Panc1 (cell line): ENCODE data around the gene ALG1. TPM values are rescaled to one million over a fixed set of nuclear protein-coding genes. Genes with fewer than 3 reads are reported as not detected.

Source experiments
- ATAC-seq: fragments of 200-7000 bp; cut with Tn5 transposase; 2 replicates; pipeline ENCODE4 v1.9.1; 2020; ENCODE audit warnings: mild to moderate bottlenecking, moderate library complexity
- BruUV-seq: library from RNA; stranded (reverse); fragments of 400-500 nt; replicated peaks from 2 replicates; lab custom pipeline; 2021; lab: Mats Ljungman, UMichigan
- CTCF ChIA-PET: fragments of 300-600 bp; sonication (Branson Sonifier 250); formaldehyde crosslinking; loops from one replicate; lab custom pipeline; 2022; ENCODE audit warnings: antibody characterized with exemption; lab: Charles Lee
- POLR2A ChIA-PET: fragments of 300-600 bp; sonication (Branson Sonifier 250); formaldehyde crosslinking; loops from one replicate; lab custom pipeline; 2022; ENCODE audit warnings: antibody characterized with exemption; lab: Charles Lee
- DNase-seq: peaks from one replicate; pipeline ENCODE4 v3.0.0-alpha.2; 2010; ENCODE audit warnings: low read depth, low spot score
- H3K27ac ChIP-seq: 2 replicates; pipeline ENCODE4 v1.5.1; 2011; ENCODE audit warnings: mild to moderate bottlenecking, low read length, inconsistent platforms
- H3K27me3 ChIP-seq: fragments of 200-500 bp; sonication (Bioruptor generic); 2 replicates; pipeline ENCODE4 v1.6.0; 2014; ENCODE audit warnings: low read length, inconsistent platforms; ENCODE audit not compliant: control insufficient read depth, insufficient read depth
- H3K36me3 ChIP-seq: fragments of 200-500 bp; sonication (Bioruptor generic); 2 replicates; pipeline ENCODE4 v1.5.1; 2014; ENCODE audit warnings: inconsistent platforms, mild to moderate bottlenecking, low read length, moderate library complexity; ENCODE audit not compliant: control insufficient read depth, insufficient read depth
- H3K4me1 ChIP-seq: 2 replicates; pipeline ENCODE4 v1.5.1; 2011; ENCODE audit warnings: inconsistent platforms, mild to moderate bottlenecking, low read length, moderate library complexity; ENCODE audit not compliant: control insufficient read depth, insufficient read depth
- H3K4me3 ChIP-seq, 2 experiments: 2 replicates each; pipeline ENCODE4 v1.5.1; 2011 to 2012; ENCODE audit warnings: low read depth in 2 of 2, low read length in 2 of 2, mild to moderate bottlenecking in 2 of 2, inconsistent platforms in 1 of 2, moderate library complexity in 1 of 2
- H3K9me3 ChIP-seq: fragments of 200-500 bp; sonication (Bioruptor generic); 2 replicates; pipeline ENCODE4 v1.5.1; 2014; ENCODE audit warnings: low read depth, mild to moderate bottlenecking, inconsistent platforms, low read length, moderate library complexity; ENCODE audit not compliant: control insufficient read depth, insufficient read depth
- POLR2AphosphoS5 ChIP-seq: IDR thresholded peaks from 2 replicates; pipeline ENCODE4 v1.6.1; 2012; ENCODE audit warnings: mild to moderate bottlenecking, low read depth, low read length, moderate library complexity
- SIN3A ChIP-seq: IDR thresholded peaks from 2 replicates; pipeline ENCODE4 v1.6.1; 2012; ENCODE audit warnings: low read depth, mild to moderate bottlenecking, low read length, moderate library complexity, borderline replicate concordance; ENCODE audit not compliant: insufficient read depth
- TCF7L2 ChIP-seq: IDR thresholded peaks from 2 replicates; pipeline ENCODE4 v1.6.1; 2011; ENCODE audit warnings: mild to moderate bottlenecking, low read depth, low read length, inconsistent platforms
- in situ Hi-C: cut with HindIII; loops from 2 replicates; pipeline ENCODE4 v1.10.0; 2016; ENCODE audit warnings: low sequenced_read_pairs, low pct_unique_long_range_greater_than_20kb
- intact Hi-C: fragments of 100-400 bp; cut with micrococcal nuclease; formaldehyde crosslinking; loops from one replicate; pipeline ENCODE4 v1.10.0; 2022; ENCODE audit not compliant: unreplicated experiment
- total RNA-seq: library from RNA; stranded (reverse); gene quantifications from one replicate; pipeline ENCODE4 v1.2.1, GENCODE V29; 2021; ENCODE audit not compliant: unreplicated experiment
- TF ChIP-seq, protein P1 (sequence below), 2 experiments: IDR thresholded peaks; 2 replicates each; pipeline ENCODE4 v1.6.1; 2011 to 2012; ENCODE audit warnings: low read depth in 2 of 2, control low read depth in 1 of 2, low read length in 1 of 2, mild to moderate bottlenecking in 1 of 2, moderate library complexity in 1 of 2; ENCODE audit not compliant: insufficient read depth in 1 of 2
- TF ChIP-seq, protein P2 (sequence below): fragments of 450-650 bp; IDR thresholded peaks from 2 replicates; pipeline ENCODE4 v1.5.1; 2017; ENCODE audit warnings: mild to moderate bottlenecking

ALG1 gene
- total RNA-seq, 1 experiment from 2014 or later: 46.6 TPM

DNA sequence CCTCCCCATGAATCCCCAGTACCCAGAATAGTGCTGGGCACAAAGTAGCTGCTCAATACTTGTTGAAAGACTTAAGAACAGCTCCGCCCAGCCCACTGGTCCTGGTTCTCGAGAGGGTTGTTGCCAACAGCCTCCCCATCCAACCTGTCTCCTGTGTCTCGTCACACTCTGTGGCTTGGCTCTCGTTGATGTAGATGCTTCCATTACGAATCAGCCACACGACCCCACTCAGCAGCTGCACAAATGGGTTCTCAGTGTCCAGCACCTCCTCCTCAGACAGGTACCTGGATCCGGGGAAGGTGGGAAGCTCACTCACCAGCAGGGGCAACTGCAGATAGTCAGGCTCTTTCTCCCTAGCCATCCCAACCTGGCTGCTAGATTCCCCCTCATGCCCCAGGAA is 40.0 kb upstream of the ALG1 start:
- ChIA-PET POLR2A (no interaction called here), CTCF (no interaction called here)
- BruUV-seq: no TSS peak
- Histone ChIP-seq H3K4me1 (peaks cover 11% of the 10 kb centered on the region), H3K27ac (no peak overlapping the region), H3K4me3 (no peak overlapping the region), H3K36me3 (no peaks in the 10 kb centered on the region), H3K27me3 (no peaks in the 10 kb centered on the region), H3K9me3 (no peaks in the 10 kb centered on the region)
- intact Hi-C loops (no loop called here), in situ Hi-C loops (no loop called here)
- TF ChIP-seq, protein P1, sequence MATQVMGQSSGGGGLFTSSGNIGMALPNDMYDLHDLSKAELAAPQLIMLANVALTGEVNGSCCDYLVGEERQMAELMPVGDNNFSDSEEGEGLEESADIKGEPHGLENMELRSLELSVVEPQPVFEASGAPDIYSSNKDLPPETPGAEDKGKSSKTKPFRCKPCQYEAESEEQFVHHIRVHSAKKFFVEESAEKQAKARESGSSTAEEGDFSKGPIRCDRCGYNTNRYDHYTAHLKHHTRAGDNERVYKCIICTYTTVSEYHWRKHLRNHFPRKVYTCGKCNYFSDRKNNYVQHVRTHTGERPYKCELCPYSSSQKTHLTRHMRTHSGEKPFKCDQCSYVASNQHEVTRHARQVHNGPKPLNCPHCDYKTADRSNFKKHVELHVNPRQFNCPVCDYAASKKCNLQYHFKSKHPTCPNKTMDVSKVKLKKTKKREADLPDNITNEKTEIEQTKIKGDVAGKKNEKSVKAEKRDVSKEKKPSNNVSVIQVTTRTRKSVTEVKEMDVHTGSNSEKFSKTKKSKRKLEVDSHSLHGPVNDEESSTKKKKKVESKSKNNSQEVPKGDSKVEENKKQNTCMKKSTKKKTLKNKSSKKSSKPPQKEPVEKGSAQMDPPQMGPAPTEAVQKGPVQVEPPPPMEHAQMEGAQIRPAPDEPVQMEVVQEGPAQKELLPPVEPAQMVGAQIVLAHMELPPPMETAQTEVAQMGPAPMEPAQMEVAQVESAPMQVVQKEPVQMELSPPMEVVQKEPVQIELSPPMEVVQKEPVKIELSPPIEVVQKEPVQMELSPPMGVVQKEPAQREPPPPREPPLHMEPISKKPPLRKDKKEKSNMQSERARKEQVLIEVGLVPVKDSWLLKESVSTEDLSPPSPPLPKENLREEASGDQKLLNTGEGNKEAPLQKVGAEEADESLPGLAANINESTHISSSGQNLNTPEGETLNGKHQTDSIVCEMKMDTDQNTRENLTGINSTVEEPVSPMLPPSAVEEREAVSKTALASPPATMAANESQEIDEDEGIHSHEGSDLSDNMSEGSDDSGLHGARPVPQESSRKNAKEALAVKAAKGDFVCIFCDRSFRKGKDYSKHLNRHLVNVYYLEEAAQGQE (IDR thresholded peaks at IDR 0.05; ENCODE audit: insufficient read depth in 1 of 2, low read depth in 2 of 2, low read length in 1 of 2): no peak
- TF ChIP-seq, protein P2, sequence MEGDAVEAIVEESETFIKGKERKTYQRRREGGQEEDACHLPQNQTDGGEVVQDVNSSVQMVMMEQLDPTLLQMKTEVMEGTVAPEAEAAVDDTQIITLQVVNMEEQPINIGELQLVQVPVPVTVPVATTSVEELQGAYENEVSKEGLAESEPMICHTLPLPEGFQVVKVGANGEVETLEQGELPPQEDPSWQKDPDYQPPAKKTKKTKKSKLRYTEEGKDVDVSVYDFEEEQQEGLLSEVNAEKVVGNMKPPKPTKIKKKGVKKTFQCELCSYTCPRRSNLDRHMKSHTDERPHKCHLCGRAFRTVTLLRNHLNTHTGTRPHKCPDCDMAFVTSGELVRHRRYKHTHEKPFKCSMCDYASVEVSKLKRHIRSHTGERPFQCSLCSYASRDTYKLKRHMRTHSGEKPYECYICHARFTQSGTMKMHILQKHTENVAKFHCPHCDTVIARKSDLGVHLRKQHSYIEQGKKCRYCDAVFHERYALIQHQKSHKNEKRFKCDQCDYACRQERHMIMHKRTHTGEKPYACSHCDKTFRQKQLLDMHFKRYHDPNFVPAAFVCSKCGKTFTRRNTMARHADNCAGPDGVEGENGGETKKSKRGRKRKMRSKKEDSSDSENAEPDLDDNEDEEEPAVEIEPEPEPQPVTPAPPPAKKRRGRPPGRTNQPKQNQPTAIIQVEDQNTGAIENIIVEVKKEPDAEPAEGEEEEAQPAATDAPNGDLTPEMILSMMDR: no peak
- TF ChIP-seq SIN3A: no peak
- no peak for TF ChIP-seq TCF7L2
- TF ChIP-seq POLR2AphosphoS5: no peak
- DNase-seq (no peak), ATAC-seq (no peak)

GRCh38 chr16:5032748-5033167 is 38.9 kb upstream of the ALG1 start:
- in situ Hi-C loops (no loop called here), intact Hi-C loops (no loop called here)
- no peaks in the 10 kb centered on the region for H3K36me3 ChIP-seq
- BruUV-seq: no TSS peak
- DNase-seq (no peak), ATAC-seq (no peak)
- CTCF ChIA-PET: no interaction called here
- H3K27ac ChIP-seq: peak overlapping the region; percentile 87; the same call in 1 of the 2 replicates
- no peaks in the 10 kb centered on the region for H3K9me3 ChIP-seq
- H3K4me3 ChIP-seq: peak overlapping the region; percentile 57 to 84
- H3K4me1 ChIP-seq: peaks cover 11% of the 10 kb centered on the region
- TF ChIP-seq, protein P1 (IDR thresholded peaks at IDR 0.05; ENCODE audit: insufficient read depth in 1 of 2, low read depth in 2 of 2, low read length in 1 of 2): no peak
- TF ChIP-seq, protein P2: no peak
- TF ChIP-seq SIN3A: no peak
- no peak for TF ChIP-seq POLR2AphosphoS5
- no peak for TF ChIP-seq TCF7L2
- no peaks in the 10 kb centered on the region for H3K27me3 ChIP-seq
- POLR2A ChIA-PET: no interaction called here
